Putamen (tissue), 1 donor: Measurements from ENCODE around the gene GOLM1.
"Not testable (repeated sequence)": the region's sequence is repeated elsewhere in the genome, so short reads cannot be mapped to it uniquely, and the experiment has no call there.

Experiments
- DNase-seq: peaks from one replicate; pipeline ENCODE4 v3.0.0-alpha.2; 2016; ENCODE audit warnings: low spot score

Gene GOLM1, protein sequence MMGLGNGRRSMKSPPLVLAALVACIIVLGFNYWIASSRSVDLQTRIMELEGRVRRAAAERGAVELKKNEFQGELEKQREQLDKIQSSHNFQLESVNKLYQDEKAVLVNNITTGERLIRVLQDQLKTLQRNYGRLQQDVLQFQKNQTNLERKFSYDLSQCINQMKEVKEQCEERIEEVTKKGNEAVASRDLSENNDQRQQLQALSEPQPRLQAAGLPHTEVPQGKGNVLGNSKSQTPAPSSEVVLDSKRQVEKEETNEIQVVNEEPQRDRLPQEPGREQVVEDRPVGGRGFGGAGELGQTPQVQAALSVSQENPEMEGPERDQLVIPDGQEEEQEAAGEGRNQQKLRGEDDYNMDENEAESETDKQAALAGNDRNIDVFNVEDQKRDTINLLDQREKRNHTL

DNA sequence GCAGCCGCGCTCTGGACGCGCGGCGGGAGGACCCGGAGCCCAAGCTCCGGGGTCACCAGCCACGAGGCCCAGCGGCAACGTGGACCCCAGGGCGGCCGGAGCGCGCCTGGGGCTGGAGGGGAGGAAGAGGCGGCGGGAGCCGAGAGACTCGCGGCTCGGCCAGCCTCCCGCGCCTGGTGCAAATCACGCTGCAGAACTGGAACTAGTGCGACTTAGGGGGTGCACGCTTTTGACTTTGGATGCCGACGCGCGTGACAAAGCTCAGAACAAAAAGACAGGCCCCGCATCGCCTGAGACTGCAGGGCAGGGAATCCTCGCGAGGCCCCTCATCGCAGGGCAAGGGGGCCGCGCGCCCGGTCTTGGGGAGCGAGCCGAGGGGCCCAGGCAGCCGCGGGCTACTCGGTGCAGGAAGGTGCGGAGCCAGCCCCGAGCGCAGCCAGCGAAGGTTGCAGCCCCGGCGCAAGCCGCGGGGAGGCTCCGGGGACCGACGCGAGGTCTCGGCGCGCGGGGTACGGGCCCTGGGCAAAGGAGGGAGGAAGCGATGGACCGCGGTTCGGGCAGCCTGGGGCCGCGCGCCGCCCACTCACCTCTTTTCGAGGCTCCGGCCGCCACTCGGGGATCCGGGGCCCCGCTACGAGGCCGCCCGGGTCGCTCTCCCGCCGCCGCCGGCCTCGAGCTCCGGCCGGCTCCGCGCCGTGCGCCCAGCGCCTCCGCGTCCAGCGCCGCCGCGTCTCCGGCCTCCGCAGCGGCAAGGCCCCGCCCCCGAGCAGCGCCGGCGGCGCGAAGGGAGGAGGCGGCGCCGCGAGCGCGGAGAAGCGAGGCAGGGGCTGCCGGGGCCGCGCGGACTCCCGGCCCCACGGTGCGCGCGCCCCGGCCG, at the start of gene GOLM1:
GOLM1 (minus strand) TSS at position 735 of the 877 bp plus-strand sequence. CDS start 20,238 bp downstream, outside the sequence.
- DNase-seq, result no peak

DNA sequence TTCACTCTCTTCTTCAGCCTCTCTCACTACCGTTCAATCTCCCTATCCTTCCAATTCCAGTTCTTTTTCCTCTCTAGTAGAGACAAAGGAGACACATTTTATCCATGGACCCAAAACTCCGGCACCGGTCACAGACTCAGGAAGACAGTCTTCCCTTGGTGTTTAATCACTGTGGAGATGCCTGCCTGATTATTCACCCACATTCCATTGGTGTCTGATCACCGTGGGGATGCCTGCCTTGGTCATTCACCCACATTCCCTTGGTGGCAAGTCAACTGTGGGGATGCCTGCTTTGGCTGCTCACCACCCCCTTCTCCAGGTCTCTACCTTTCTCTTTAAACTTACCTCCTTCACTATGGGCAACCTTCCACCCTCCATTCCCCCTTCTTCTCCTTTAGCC, 47.3 kb upstream of the GOLM1 start:
- not testable (repeated sequence) for DNase-seq

- not testable (repeated sequence) for DNase-seq
Observed at GRCh38 chr9:86145960-86146359, 46.6 kb upstream of the GOLM1 start.

DNA sequence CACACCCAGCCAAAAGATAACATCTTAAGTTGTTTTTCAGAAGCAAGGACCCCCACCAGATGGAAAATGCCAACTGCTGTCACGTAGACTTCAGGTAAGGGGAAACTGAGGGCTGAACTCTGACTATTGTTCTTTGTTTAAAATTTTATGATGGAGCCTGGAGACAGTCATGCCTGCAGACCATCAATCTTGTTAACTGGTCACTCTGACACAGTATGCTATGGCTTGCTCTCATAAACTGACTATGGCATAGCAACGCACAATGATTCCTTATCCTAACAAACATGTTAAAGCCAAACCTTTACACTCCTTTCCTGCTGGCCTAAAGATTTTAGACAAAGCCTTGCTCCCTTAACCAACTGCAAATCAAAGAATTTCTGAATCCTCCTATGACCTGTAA, 43.6 kb upstream of the GOLM1 start:
- no peak for DNase-seq

DNA sequence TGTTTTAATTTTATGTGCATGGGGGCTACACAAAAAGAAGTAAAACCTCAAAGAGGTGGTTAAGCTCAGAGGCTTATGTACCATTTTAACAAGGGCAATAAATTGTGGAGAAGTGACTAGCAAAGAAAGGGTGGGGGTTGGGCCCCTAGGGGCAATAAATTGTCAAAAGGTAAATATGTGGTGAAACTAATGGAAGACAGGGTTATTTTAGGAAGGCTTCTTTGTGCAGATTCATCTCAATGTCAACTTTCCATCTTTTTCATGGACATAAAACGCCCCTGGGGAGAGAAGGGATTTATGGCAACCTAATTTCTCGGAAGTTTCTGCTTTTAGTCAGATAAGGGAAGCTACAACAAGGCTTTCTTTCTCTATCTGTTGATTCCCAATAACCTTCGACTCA, 42.5 kb upstream of the GOLM1 start:
- DNase-seq, result no peak

DNA sequence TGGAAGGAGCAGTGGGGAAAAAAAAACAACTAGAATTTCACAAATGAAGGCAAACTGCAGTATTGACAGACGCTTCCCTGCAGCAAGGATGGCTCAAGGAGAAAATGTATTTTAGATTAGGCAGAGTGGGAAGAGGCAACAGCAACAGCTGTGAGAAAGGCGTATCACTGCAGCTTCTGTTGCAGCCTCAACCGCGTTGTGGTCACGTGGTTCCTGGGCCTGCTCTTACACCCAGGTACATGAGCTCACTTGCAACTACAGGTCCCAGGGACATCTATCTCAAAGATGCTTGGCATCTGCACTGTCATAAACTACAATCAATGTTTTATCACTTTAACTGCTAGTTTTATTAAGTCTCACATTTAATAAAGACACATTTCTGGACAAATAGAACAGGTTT, 36.0 kb upstream of the GOLM1 start:
- no peak for DNase-seq

DNA sequence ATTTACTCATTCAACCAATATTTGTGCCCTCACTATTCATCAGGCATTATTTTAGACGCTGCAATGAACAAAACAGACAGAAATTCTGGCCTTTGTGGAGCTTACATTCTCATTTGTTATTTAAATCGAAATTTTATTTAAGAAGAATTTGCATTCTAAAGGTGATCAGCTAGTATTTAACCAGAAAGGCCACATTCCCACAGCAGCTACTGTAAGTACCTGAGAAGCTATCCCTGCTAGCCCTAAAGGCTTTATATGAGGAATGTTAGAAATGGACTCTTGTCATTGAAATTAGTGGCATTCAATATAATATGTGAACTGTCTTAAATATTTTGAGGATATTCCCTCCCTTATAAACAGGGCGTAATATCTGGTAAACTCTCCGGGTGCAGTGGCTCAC, 35.0 kb upstream of the GOLM1 start:
- no peak for DNase-seq

GRCh38 chr9:86128235-86128822, 29.0 kb upstream of the GOLM1 start:
- DNase-seq, result no peak

DNA sequence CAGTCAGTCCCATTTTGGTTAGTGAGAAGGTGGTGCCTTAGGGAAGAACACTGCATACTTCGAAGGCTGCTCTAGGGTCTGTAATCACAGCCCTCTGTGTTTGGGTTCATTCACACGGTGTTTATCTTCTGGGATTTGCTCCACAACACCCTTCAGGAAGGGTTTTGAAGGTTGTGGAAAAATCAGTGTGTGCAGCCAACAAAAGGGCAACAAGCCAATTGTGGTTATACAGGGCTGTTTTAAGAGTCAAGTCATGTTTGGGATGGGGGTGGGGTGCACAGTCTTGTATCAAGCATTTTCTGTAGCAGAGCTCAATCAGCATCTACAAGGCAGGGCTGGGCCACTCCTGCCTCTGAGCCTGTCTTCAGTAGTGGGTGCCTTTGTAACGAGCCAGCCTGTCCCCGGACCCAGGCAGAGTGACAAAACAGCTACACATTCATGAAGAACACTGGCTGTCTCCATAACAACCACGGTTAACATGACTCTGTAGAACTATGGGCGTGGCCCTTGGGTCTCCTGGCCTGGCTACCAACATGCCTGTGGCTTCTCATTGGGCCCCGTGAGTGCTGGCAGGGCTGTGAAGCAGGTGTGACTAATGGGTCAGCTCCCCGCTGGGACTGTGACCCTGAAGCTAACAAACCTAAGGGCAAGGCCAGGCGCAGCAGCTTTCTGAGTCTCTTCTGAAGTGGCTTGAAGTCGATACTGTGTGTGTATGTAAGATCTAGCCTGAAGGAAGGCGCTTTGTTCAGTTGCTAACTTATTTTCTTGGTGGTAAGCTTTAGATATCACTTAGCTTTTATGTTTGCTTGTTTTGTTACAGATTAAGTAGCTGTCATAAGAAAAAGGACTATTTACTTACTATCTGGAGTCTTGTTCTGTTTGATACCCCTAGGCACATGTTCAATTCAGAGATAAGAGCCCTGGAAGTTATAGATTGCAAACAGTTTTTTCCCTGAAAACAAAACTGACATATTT, 27.9 kb upstream of the GOLM1 start:
- peak; percentile 19 for DNase-seq

GRCh38 chr9:86122311-86122710, 23.0 kb upstream of the GOLM1 start:
- no peak for DNase-seq

DNA sequence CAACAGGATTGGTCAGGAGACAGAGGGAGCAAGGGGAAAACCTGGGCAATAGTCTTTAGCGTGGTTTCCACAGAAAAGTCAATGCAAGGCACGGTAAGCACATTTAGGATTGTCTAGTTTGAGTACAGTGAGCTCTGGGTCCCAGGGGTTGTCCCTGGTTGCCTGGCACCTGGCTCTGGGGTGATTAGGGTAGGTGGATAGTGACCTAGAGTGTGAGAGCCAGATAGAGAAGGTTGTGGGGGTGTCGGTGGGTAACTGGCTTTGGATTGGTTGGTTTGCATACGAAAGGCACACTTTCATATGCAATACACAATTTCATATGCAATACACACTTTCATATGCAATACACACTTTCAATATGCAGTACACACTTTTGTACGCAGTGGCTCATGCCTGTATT, 20.1 kb upstream of the GOLM1 start:
- DNase-seq, result no peak

- peak; percentile 39 for DNase-seq
Observed at GRCh38 chr9:86116425-86116824, 17.1 kb upstream of the GOLM1 start.

GRCh38 chr9:86115886-86116285, 16.5 kb upstream of the GOLM1 start:
- no peak for DNase-seq

GRCh38 chr9:86112057-86112456, 12.7 kb upstream of the GOLM1 start:
- no peak for DNase-seq

- DNase-seq, result no peak
Observed at GRCh38 chr9:86102626-86103025, 3.3 kb upstream of the GOLM1 start.

- DNase-seq, result no peak
Observed at GRCh38 chr9:86099701-86100364, 475 bp upstream of the GOLM1 start.

DNA sequence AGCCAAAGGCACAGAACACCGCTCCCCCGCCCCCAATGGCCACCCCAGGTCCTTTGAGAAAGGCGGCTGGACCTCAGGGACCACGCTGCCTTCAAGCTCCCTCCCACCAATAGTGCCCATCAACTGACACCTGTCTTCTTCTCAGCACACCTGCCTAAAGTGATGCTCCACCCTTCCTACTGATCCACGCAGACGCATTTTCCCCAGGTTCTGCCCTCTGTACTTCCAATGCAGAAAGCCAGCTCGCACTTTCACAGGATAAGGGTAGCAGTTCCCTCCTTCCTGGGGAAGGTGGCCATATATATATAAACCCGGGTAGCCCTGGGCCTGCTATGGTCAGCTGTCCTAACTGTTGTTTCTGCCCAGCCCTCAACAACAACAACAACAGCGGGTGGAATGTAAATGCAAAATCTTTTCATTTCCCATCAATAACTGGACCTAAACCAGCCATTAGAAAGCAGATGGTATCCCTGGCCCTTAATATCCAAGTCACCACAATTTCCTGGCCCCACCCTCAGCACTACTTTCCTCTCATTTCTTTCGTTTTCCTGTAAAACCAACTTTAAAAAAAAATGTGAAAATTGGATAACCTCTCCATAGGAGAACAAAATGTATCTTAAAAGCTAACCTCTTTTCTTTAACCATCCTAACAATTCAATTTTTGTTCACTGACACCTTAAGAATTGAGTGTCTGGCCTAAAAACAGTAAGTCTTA, 1.7 kb downstream of the GOLM1 start:
- DNase-seq, result no peak

- DNase-seq, result no peak
Observed at GRCh38 chr9:86096386-86096785, 3.0 kb downstream of the GOLM1 start.

DNA sequence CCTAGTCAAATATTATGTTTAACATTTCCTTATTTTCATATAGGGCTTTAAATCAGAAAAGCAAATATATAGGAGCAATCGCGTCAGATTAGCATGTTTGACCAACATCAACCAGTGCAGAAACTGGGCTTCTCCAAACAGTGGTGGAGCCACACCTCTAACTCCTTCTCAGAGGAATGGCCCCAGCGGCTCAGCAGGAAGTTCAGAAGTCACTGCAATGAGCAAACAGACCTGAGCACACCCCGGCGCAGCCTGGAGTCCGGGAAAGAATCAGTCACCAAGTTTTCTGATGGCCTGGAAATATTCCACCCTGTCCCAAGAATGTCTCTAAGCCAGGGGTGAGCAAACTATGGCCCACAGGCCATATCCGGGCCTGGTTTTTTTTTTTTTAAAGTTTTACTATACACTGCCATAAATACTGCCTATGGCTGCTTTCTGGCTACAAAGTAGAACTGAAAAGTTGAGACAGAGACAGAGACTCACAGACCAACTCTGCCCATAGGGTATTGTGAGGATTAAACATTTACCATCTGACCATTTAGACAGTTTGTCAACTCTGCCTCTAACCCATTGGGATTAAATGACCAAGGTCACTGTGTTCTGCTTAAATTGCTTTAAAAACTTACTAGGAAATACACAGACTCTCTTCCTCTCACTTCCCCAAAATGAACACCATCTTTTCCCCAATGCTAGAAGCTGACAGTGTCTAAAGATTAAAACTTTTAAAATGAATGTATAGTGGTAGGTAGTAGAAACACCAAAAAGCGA, 5.4 kb downstream of the GOLM1 start:
- no peak for DNase-seq

DNA sequence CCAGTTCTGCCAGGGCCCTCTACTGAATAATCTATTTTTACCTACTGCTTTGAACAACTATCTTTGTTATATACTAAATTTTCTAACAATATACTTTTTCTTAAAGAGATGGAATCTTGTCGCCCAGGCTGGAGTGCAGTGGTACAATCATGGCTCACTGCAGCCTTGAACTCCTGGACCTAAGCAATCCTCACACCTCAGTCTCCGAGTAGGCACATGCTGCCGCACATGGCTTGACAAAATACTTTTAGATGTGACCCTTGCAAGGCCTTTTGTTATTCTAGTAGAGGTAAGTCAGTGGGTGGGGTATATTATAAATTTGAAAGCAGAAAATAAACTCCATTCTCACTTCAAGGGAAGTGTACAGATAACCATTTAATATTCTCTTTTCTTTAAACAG, 7.9 kb downstream of the GOLM1 start:
- DNase-seq, result no peak
